Lung (tissue), 12 donors: ENCODE results near the gene ATF6B. TPM values are rescaled to one million over a fixed set of nuclear protein-coding genes. Genes with fewer than 3 reads are reported as not detected.
A peak's percentile ranks its signal among the peaks of the same experiment; 100 is the strongest.

Experiments used
- ATAC-seq: fragments of 200-7000 bp; cut with Tn5 transposase; one replicate; pipeline ENCODE4 v1.9.1; 2020; ENCODE audit warnings: moderate number of reproducible peaks; ENCODE audit not compliant: insufficient read depth, low FRiP score
- DNase-seq, 3 donors: peaks; one replicate each; pipeline ENCODE4 v3.0.0-alpha.2; 2013 to 2017
- H3K27ac ChIP-seq, 2 donors: one replicate each; pipeline ENCODE4 v1.5.1; 2013; ENCODE audit warnings: mild to moderate bottlenecking in 2 of 2, moderate library complexity in 2 of 2, control low read depth in 1 of 2, inconsistent platforms in 1 of 2, low read depth in 1 of 2, low read length in 1 of 2
- H3K27me3 ChIP-seq, 3 donors: one replicate each; pipeline ENCODE4 v1.5.1; 2013; ENCODE audit warnings: low read length in 2 of 3; ENCODE audit not compliant: control insufficient read depth in 3 of 3, insufficient read depth in 3 of 3
- H3K36me3 ChIP-seq, 4 donors: one replicate each; pipeline ENCODE4 v1.5.1; 2013; ENCODE audit warnings: low read length in 4 of 4, mild to moderate bottlenecking in 1 of 4, moderate library complexity in 1 of 4; ENCODE audit not compliant: control insufficient read depth in 4 of 4, insufficient read depth in 4 of 4
- H3K4me1 ChIP-seq, 5 donors: one replicate each; pipeline ENCODE4 v1.5.1; 2013; ENCODE audit warnings: low read length in 5 of 5, mild to moderate bottlenecking in 2 of 5, moderate library complexity in 1 of 5; ENCODE audit not compliant: control insufficient read depth in 5 of 5, insufficient read depth in 5 of 5
- H3K4me3 ChIP-seq: one replicate; pipeline ENCODE4 v1.5.1; 2013; ENCODE audit warnings: mild to moderate bottlenecking, control low read depth, moderate library complexity
- H3K9ac ChIP-seq, 2 donors: one replicate each; pipeline ENCODE4 v1.5.1; 2013; ENCODE audit warnings: low read length in 2 of 2, control low read depth in 1 of 2; ENCODE audit not compliant: insufficient read depth in 1 of 2
- H3K9me3 ChIP-seq, 4 donors: one replicate each; pipeline ENCODE4 v1.5.1; 2013; ENCODE audit warnings: low read length in 3 of 4, mild to moderate bottlenecking in 1 of 4, moderate library complexity in 1 of 4; ENCODE audit not compliant: control insufficient read depth in 4 of 4, insufficient read depth in 3 of 4
- CTCF ChIP-seq: IDR thresholded peaks from 2 replicates; pipeline ENCODE4 v1.5.1; 2012; ENCODE audit warnings: mild to moderate bottlenecking; ENCODE audit errors: control extremely low read depth, extremely low read depth
- WGBS, 2 donors: extraction: QIAGEN DNeasy Blood & Tissue Kit; methylation state at CpG; one replicate each; pipeline ENCODE4 v1.1.7; 2013; 5-methylcytosine and 5-hydroxymethylcytosine counted together
- polyA plus RNA-seq, 2 donors: library from polyadenylated mRNA; stranded (reverse); fragments of 200-250 nt; gene quantifications; one replicate each; pipeline ENCODE4 v1.2.1, GENCODE V29; 2013
- total RNA-seq, 2 donors: library from RNA; depleted of rRNA in 1 of 2; stranded (reverse); fragments of >200 nt in 1 of 2; gene quantifications; one replicate each; pipeline ENCODE4 v1.2.1, GENCODE V29; 2014 to 2021
- donor health status: control.
- donor health status: control.
- donor health status: Bipolar disorder and iron deficiency.
- donor health status: healthy.
- donor health status: DM: yes; HTN: yes; CAD: no.

The ATF6B gene
- total and polyA plus RNA-seq, 4 donors = 50.1 to 101 (median 62.4) TPM

- H3K27me3 ChIP-seq = no peaks in the 10 kb centered on the region
- no peak for TF ChIP-seq CTCF
- WGBS, 2 donors = 92 to 96% methylated on average over 10 to 12 of the region's 12 CpGs
- no peak overlapping the region for H3K9ac ChIP-seq
- H3K27ac ChIP-seq = no peak overlapping the region
- peaks cover 0 to 50% (median 42%) of the 10 kb centered on the region in 4 donors for H3K36me3 ChIP-seq
- ATAC-seq (no peak), DNase-seq (no peak)
- no peaks in the 10 kb centered on the region for H3K9me3 ChIP-seq
- peaks cover 0 to 8% (median 0%) of the 10 kb centered on the region in 5 donors for H3K4me1 ChIP-seq
- H3K4me3 ChIP-seq = no peak overlapping the region
These were observed 7.4 kb downstream of the ATF6B start for GRCh38 chr6:32120573-32121059.

- TF ChIP-seq CTCF = peak; percentile 85
- H3K4me3 ChIP-seq = no peak overlapping the region
- WGBS, 2 donors = 26 to 29% methylated on average over 17 of the region's 17 CpGs
- DNase-seq (peak; percentile 88 to 92 (median 91)), ATAC-seq (peak; percentile 51)
- peak overlapping the region in 1 of 2 donors; percentile 15 for H3K27ac ChIP-seq
- H3K4me1 ChIP-seq = peaks cover 0 to 11% (median 3%) of the 10 kb centered on the region in 5 donors
- H3K9ac ChIP-seq = no peak overlapping the region
- peaks cover 0 to 44% (median 39%) of the 10 kb centered on the region in 4 donors for H3K36me3 ChIP-seq
- no peaks in the 10 kb centered on the region for H3K27me3 ChIP-seq
- H3K9me3 ChIP-seq = no peaks in the 10 kb centered on the region
These were observed 9.0 kb downstream of the ATF6B start for GRCh38 chr6:32118782-32119628.

- no peak overlapping the region for H3K4me3 ChIP-seq
These were observed 10.6 kb downstream of the ATF6B start for GRCh38 chr6:32117461-32117860.

More at GRCh38 chr6:32117461-32117860, 10.6 kb downstream of the ATF6B start:
- no peak overlapping the region for H3K9ac ChIP-seq
- TF ChIP-seq CTCF = no peak
- no peak for ATAC-seq
- no peak for DNase-seq
- 82 to 89% methylated on average over 9 of the region's 9 CpGs for WGBS, 2 donors
- no peaks in the 10 kb centered on the region for H3K27me3 ChIP-seq
- no peaks in the 10 kb centered on the region for H3K9me3 ChIP-seq
- H3K4me1 ChIP-seq = peaks cover 9 to 23% (median 12%) of the 10 kb centered on the region in 5 donors
- peaks cover 0 to 42% (median 36%) of the 10 kb centered on the region in 4 donors for H3K36me3 ChIP-seq
- peak overlapping the region in 1 of 2 donors; percentile 46 for H3K27ac ChIP-seq
